NT2/D1 (cell line): ENCODE measurements around the gene ARHGAP25.

ENCODE experiments used
- YY1 ChIP-seq: IDR thresholded peaks from 2 replicates; pipeline ENCODE4 v1.6.1; 2011; ENCODE audit not compliant: insufficient read length, insufficient read depth
- ZNF274 ChIP-seq: IDR thresholded peaks from 2 replicates; pipeline ENCODE4 v1.6.1; 2011; ENCODE audit warnings: mild to moderate bottlenecking, low read depth, low read length

DNA sequence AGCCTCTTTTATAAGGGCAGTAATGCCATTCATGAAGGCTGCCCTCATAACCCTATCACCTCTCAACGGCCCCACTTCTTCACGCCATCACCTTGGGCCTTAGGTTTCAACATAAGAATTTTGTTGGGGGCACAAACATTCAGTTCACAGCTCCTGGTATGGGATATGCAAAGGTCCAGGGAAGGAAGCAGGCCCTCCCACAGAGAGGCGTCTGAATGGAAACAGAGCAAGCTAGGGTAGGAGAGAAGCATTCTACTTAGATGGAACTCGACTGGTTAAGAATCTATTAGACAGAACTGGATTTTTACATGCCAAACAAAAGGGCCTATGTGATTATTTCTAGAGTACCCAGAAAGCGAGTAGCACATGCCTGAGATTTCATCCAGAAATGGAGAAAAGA is 48.4 kb upstream of the ARHGAP25 start:
- TF ChIP-seq ZNF274, result no peak
- no peak for TF ChIP-seq YY1
